HepG2 (cell line): ENCODE results near the gene POLR2H. TPM values are rescaled to one million over a fixed set of nuclear protein-coding genes. Genes with fewer than 3 reads are reported as not detected.

Source experiments
- FOXA1 ChIP-seq, 2 experiments: fragments of 450-650 bp in 1 of 2; sonication (generic) in 1 of 2; formaldehyde crosslinking in 1 of 2; IDR thresholded peaks; 2 replicates each; pipeline versions ENCODE4 v1.4.0 to v1.6.1; 2016 to 2020; ENCODE audit warnings: missing genetic modification reagents in 1 of 2
- ISX ChIP-seq: sonication (generic); formaldehyde crosslinking; conservative IDR thresholded peaks from 2 replicates; pipeline ENCODE4 v1.5.0; 2020; ENCODE audit warnings: missing genetic modification reagents
- KAT8 ChIP-seq: IDR thresholded peaks from 2 replicates; pipeline ENCODE4 v1.6.1; 2016; ENCODE audit warnings: missing genetic modification reagents, missing compliant biosample characterization
- NCOA1 ChIP-seq: sonication (generic); formaldehyde crosslinking; IDR thresholded peaks from 2 replicates; pipeline ENCODE4 v1.9.0; 2021; ENCODE audit warnings: missing genetic modification reagents
- SMARCE1 ChIP-seq: fragments of 450-650 bp; IDR thresholded peaks from 2 replicates; pipeline ENCODE4 v1.6.1; 2017; ENCODE audit warnings: borderline replicate concordance
- TCF7 ChIP-seq: sonication (generic); IDR thresholded peaks from 2 replicates; pipeline ENCODE4 v1.6.1; 2016; ENCODE audit warnings: antibody characterized with exemption, low read depth
- ZNF136 ChIP-seq: sonication (generic); formaldehyde crosslinking; IDR thresholded peaks from 2 replicates; pipeline ENCODE4 v1.8.1; 2022; ENCODE audit warnings: low read depth, mild to moderate bottlenecking, moderate library complexity, missing genetic modification reagents
- ZNF543 ChIP-seq: sonication (generic); formaldehyde crosslinking; IDR thresholded peaks from 2 replicates; pipeline ENCODE4 v1.4.0; 2020; ENCODE audit warnings: mild to moderate bottlenecking, missing genetic modification reagents
- ZNF549 ChIP-seq: sonication (generic); formaldehyde crosslinking; IDR thresholded peaks from 2 replicates; pipeline ENCODE4 v1.5.0; 2020; ENCODE audit warnings: missing genetic modification reagents
- ZNF615 ChIP-seq: sonication (generic); formaldehyde crosslinking; IDR thresholded peaks from 2 replicates; pipeline ENCODE4 v1.5.0; 2020; ENCODE audit warnings: mild to moderate bottlenecking, missing genetic modification reagents, borderline replicate concordance
- ZNF737 ChIP-seq: sonication (generic); formaldehyde crosslinking; IDR thresholded peaks from 2 replicates; pipeline ENCODE4 v1.5.0; 2020; ENCODE audit warnings: missing genetic modification reagents, mild to moderate bottlenecking, borderline replicate concordance
- polyA plus RNA-seq, 8 experiments: library from polyadenylated mRNA; depleted of rRNA in 3 of 8; stranded (reverse) in 7 of 8; unstranded in 1 of 8; fragments of >200 nt; fragmentation: Illumina TruSeq in 4 of 8; extraction: Trizol in 4 of 8; gene quantifications; 2 replicates each; pipeline versions ENCODE4 v1.2.1 to v1.2.3, GENCODE V29; 2011 to 2016; ENCODE audit warnings: low read depth in 4 of 8, missing spikeins in 1 of 8, mixed read lengths in 1 of 8; ENCODE audit not compliant: insufficient read depth in 1 of 8
- total RNA-seq, 5 experiments: library from RNA; depleted of rRNA; stranded (reverse); fragments of >200 nt; fragmentation: Illumina TruSeq; extraction: Trizol; gene quantifications; 2 replicates each; pipeline ENCODE4 v1.2.3, GENCODE V29; 2016; ENCODE audit warnings: low read depth in 1 of 5
- TF ChIP-seq, protein P1 (sequence below): sonication (generic); formaldehyde crosslinking; IDR thresholded peaks from 2 replicates; pipeline ENCODE4; 2020; ENCODE audit warnings: missing genetic modification reagents, mild to moderate bottlenecking, borderline replicate concordance
- TF ChIP-seq, protein P2 (sequence below): sonication (generic); formaldehyde crosslinking; IDR thresholded peaks from 2 replicates; pipeline ENCODE4 v1.4.0; 2020; ENCODE audit warnings: missing genetic modification reagents, mild to moderate bottlenecking, borderline replicate concordance
- TF ChIP-seq, protein P3 (sequence below): sonication (generic); formaldehyde crosslinking; IDR thresholded peaks from 2 replicates; pipeline ENCODE4 v1.4.0; 2020; ENCODE audit warnings: missing genetic modification reagents
- TF ChIP-seq, protein P4 (sequence below): sonication (generic); formaldehyde crosslinking; IDR thresholded peaks from 2 replicates; pipeline ENCODE4 v1.8.1; 2022; ENCODE audit warnings: low read depth, mild to moderate bottlenecking, missing genetic modification reagents
- TF ChIP-seq, protein P5 (sequence below): sonication (generic); formaldehyde crosslinking; IDR thresholded peaks from 2 replicates; pipeline ENCODE4 v1.4.0; 2020; ENCODE audit warnings: missing genetic modification reagents
- TF ChIP-seq, protein P6 (sequence below): sonication (generic); formaldehyde crosslinking; IDR thresholded peaks from 2 replicates; pipeline ENCODE4 v1.5.0; 2020; ENCODE audit warnings: missing genetic modification reagents
- TF ChIP-seq, protein P7 (sequence below): IDR thresholded peaks from 2 replicates; pipeline ENCODE4 v1.6.1; 2016; ENCODE audit warnings: mild to moderate bottlenecking, missing biosample characterization, missing genetic modification reagents

The POLR2H gene
- total and polyA plus RNA-seq, 2 of the 13 experiments (the other 11 are each of a cell fraction or from before 2014, with no cell fraction given), result 118 to 194 TPM

DNA sequence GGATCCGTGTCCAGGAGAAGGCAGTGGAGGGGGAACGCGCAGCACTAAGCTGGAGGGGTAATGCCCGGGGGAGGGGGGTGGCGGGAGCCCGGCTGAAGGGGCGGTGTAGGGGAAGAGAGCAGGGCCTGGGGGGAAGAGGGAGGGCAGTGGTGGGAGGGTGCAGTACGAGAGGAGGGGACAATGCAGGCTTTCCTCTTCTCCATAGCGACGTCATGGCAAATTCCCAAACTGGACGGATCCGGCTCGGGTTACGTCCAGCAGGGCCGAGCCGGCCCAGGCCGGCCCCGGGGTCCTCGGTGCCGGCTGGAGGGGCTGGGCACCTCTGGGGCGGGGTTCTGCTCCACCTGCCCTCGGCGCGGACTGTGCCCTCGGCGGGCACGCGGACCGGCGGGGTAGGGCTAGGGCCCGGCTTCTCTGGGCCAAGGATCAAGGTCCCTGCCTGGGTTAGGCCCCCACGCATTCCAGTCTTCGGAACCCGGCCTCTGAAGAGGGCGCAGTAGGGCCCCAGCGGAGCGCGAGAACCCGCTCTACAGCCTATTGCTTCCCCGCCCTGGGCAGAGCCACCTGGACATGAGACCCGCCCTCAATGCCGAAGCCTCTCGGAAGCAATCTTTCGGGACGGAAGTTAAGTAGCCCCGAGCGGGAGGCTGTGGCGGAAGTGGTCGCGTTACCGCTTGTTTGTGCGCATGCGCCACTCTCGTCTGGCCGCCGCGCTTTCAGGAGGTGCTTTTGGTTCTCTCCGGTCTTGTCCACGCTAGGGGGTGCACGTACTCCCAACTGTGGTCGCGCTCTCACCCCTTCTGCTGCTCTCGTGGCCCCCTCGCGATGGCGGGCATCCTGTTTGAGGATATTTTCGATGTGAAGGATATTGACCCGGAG lies 1.4 kb downstream of the POLR2H start (continued):
- TF ChIP-seq ZNF737 (CRISPR knock-in tag) (no peak; the same call in 1 of the 2 replicates), ZNF549 (CRISPR knock-in tag) (no peak), NCOA1 (peak; percentile 81; the same call in 1 of the 2 replicates), ISX (no peak), ZNF543 (0 out of 2 replicates have a peak, but pooled peaks have one; percentile 84), ZNF136 (peak; percentile 84), SMARCE1 (no peak), TCF7 (no peak), FOXA1 (IDR thresholded peaks at IDR 0.05) (no peak), FOXA1 (CRISPR knock-in tag; IDR thresholded peaks at IDR 0.05) (no peak), KAT8 (CRISPR knock-in tag) (peak; percentile 91), ZNF615 (CRISPR knock-in tag) (peak; percentile 53; the same call in 1 of the 2 replicates)
- TF ChIP-seq, protein P1, sequence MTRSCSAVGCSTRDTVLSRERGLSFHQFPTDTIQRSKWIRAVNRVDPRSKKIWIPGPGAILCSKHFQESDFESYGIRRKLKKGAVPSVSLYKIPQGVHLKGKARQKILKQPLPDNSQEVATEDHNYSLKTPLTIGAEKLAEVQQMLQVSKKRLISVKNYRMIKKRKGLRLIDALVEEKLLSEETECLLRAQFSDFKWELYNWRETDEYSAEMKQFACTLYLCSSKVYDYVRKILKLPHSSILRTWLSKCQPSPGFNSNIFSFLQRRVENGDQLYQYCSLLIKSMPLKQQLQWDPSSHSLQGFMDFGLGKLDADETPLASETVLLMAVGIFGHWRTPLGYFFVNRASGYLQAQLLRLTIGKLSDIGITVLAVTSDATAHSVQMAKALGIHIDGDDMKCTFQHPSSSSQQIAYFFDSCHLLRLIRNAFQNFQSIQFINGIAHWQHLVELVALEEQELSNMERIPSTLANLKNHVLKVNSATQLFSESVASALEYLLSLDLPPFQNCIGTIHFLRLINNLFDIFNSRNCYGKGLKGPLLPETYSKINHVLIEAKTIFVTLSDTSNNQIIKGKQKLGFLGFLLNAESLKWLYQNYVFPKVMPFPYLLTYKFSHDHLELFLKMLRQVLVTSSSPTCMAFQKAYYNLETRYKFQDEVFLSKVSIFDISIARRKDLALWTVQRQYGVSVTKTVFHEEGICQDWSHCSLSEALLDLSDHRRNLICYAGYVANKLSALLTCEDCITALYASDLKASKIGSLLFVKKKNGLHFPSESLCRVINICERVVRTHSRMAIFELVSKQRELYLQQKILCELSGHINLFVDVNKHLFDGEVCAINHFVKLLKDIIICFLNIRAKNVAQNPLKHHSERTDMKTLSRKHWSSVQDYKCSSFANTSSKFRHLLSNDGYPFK (CRISPR knock-in tag), result peak; percentile 80
- TF ChIP-seq, protein P2, sequence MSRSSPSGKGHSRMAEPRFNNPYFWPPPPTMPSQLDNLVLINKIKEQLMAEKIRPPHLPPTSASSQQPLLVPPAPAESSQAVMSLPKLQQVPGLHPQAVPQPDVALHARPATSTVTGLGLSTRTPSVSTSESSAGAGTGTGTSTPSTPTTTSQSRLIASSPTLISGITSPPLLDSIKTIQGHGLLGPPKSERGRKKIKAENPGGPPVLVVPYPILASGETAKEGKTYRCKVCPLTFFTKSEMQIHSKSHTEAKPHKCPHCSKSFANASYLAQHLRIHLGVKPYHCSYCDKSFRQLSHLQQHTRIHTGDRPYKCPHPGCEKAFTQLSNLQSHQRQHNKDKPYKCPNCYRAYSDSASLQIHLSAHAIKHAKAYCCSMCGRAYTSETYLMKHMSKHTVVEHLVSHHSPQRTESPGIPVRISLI (CRISPR knock-in tag), result peak; percentile 54
- TF ChIP-seq, protein P3, sequence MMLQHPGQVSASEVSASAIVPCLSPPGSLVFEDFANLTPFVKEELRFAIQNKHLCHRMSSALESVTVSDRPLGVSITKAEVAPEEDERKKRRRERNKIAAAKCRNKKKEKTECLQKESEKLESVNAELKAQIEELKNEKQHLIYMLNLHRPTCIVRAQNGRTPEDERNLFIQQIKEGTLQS (CRISPR knock-in tag), result no peak; the same call in 1 of the 2 replicates
- TF ChIP-seq, protein P4, sequence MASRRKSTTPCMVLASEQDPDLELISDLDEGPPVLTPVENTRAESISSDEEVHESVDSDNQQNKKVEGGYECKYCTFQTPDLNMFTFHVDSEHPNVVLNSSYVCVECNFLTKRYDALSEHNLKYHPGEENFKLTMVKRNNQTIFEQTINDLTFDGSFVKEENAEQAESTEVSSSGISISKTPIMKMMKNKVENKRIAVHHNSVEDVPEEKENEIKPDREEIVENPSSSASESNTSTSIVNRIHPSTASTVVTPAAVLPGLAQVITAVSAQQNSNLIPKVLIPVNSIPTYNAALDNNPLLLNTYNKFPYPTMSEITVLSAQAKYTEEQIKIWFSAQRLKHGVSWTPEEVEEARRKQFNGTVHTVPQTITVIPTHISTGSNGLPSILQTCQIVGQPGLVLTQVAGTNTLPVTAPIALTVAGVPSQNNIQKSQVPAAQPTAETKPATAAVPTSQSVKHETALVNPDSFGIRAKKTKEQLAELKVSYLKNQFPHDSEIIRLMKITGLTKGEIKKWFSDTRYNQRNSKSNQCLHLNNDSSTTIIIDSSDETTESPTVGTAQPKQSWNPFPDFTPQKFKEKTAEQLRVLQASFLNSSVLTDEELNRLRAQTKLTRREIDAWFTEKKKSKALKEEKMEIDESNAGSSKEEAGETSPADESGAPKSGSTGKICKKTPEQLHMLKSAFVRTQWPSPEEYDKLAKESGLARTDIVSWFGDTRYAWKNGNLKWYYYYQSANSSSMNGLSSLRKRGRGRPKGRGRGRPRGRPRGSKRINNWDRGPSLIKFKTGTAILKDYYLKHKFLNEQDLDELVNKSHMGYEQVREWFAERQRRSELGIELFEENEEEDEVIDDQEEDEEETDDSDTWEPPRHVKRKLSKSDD, result peak; percentile 83; the same call in 1 of the 2 replicates
- TF ChIP-seq, protein P5, sequence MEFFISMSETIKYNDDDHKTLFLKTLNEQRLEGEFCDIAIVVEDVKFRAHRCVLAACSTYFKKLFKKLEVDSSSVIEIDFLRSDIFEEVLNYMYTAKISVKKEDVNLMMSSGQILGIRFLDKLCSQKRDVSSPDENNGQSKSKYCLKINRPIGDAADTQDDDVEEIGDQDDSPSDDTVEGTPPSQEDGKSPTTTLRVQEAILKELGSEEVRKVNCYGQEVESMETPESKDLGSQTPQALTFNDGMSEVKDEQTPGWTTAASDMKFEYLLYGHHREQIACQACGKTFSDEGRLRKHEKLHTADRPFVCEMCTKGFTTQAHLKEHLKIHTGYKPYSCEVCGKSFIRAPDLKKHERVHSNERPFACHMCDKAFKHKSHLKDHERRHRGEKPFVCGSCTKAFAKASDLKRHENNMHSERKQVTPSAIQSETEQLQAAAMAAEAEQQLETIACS (CRISPR knock-in tag), result peak; percentile 82
- TF ChIP-seq, protein P6, sequence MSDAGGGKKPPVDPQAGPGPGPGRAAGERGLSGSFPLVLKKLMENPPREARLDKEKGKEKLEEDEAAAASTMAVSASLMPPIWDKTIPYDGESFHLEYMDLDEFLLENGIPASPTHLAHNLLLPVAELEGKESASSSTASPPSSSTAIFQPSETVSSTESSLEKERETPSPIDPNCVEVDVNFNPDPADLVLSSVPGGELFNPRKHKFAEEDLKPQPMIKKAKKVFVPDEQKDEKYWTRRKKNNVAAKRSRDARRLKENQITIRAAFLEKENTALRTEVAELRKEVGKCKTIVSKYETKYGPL, result no peak; the same call in 1 of the 2 replicates
- TF ChIP-seq, protein P7, sequence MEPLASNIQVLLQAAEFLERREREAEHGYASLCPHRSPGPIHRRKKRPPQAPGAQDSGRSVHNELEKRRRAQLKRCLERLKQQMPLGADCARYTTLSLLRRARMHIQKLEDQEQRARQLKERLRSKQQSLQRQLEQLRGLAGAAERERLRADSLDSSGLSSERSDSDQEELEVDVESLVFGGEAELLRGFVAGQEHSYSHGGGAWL (CRISPR knock-in tag), result peak; percentile 68; the same call in 1 of the 2 replicates
